HG03060 (cell line): ENCODE results near the gene CRACDL.
"Not testable (repeated sequence)": the region's sequence is repeated elsewhere in the genome, so short reads cannot be mapped to it uniquely, and the experiment has no call there.

ENCODE experiments used
- ATAC-seq: cut with Tn5 transposase; IDR thresholded peaks from one replicate; pipeline ENCODE4 v1.9.1; 2021; ENCODE audit warnings: low read depth, moderate number of reproducible peaks; ENCODE audit not compliant: unreplicated experiment

The CRACDL gene

GRCh38 chr2:98886066-98886554 lies 49.9 kb downstream of the CRACDL start:
- no peak for ATAC-seq

GRCh38 chr2:98884658-98885057 lies 51.4 kb downstream of the CRACDL start:
- ATAC-seq = no peak

GRCh38 chr2:98883780-98884211 lies 52.2 kb downstream of the CRACDL start:
- no peak for ATAC-seq

- ATAC-seq = no peak
Observed at GRCh38 chr2:98882971-98883779, 52.9 kb downstream of the CRACDL start.

GRCh38 chr2:98882368-98882767 lies 53.7 kb downstream of the CRACDL start:
- no peak for ATAC-seq

GRCh38 chr2:98881153-98881650 lies 54.8 kb downstream of the CRACDL start:
- no peak for ATAC-seq

GRCh38 chr2:98880266-98881152 lies 55.5 kb downstream of the CRACDL start:
- ATAC-seq = no peak

GRCh38 chr2:98877658-98878057 lies 58.4 kb downstream of the CRACDL start:
- not testable (repeated sequence) for ATAC-seq

- no peak for ATAC-seq
Observed at GRCh38 chr2:98876741-98877140, 59.3 kb downstream of the CRACDL start.

- no peak for ATAC-seq
Observed at GRCh38 chr2:98875746-98876145, 60.3 kb downstream of the CRACDL start.

GRCh38 chr2:98875081-98875728 lies 60.8 kb downstream of the CRACDL start:
- ATAC-seq = no peak

GRCh38 chr2:98874186-98874689 lies 61.8 kb downstream of the CRACDL start:
- no peak for ATAC-seq

GRCh38 chr2:98872526-98872925 lies 63.5 kb downstream of the CRACDL start:
- no peak for ATAC-seq

GRCh38 chr2:98871506-98871905 lies 64.5 kb downstream of the CRACDL start:
- no peak for ATAC-seq

GRCh38 chr2:98870516-98871158 lies 65.4 kb downstream of the CRACDL start:
- no peak for ATAC-seq

GRCh38 chr2:98869870-98870269 lies 66.2 kb downstream of the CRACDL start:
- no peak for ATAC-seq

- no peak for ATAC-seq
Observed at GRCh38 chr2:98869272-98869641, 66.8 kb downstream of the CRACDL start.

- ATAC-seq = no peak
Observed at GRCh38 chr2:98868548-98869271, 67.3 kb downstream of the CRACDL start.

- ATAC-seq = no peak
Observed at GRCh38 chr2:98867539-98868309, 68.3 kb downstream of the CRACDL start.
